ACHN (cell line): ENCODE data around the gene FOLR2.
A peak's percentile ranks its signal among the peaks of the same experiment; 100 is the strongest.

Source experiments
- DNase-seq: peaks from one replicate; pipeline ENCODE4 v3.0.0-alpha.2; 2015
- in situ Hi-C: cut with HindIII; loops from 2 replicates; pipeline ENCODE4 v1.10.0; 2017; ENCODE audit warnings: low sequenced_read_pairs, low pct_ligation_motif_present, low pct_unique_long_range_greater_than_20kb

The FOLR2 gene

GRCh38 chr11:72237112-72237931 is 20.7 kb downstream of the FOLR2 start:
- DNase-seq, result no peak
- in situ Hi-C loops, result no loop called here

GRCh38 chr11:72238040-72238450 is 21.5 kb downstream of the FOLR2 start:
- in situ Hi-C loops, result no loop called here
- peak; percentile 71 for DNase-seq

- in situ Hi-C loops, result no loop called here
- no peak for DNase-seq
Measured at GRCh38 chr11:72238492-72239312, 22.1 kb downstream of the FOLR2 start.

GRCh38 chr11:72239313-72239848 is 22.8 kb downstream of the FOLR2 start:
- in situ Hi-C loops, result no loop called here
- peak; percentile 33 for DNase-seq

GRCh38 chr11:72239849-72240460 is 23.4 kb downstream of the FOLR2 start:
- DNase-seq, result peak; percentile 20
- in situ Hi-C loops, result no loop called here

GRCh38 chr11:72240461-72241290 is 24.1 kb downstream of the FOLR2 start:
- no peak for DNase-seq
- in situ Hi-C loops, result no loop called here

GRCh38 chr11:72241291-72241781 is 24.7 kb downstream of the FOLR2 start:
- no peak for DNase-seq
- in situ Hi-C loops, result no loop called here

GRCh38 chr11:72242141-72242540 is 25.5 kb downstream of the FOLR2 start:
- in situ Hi-C loops, result no loop called here
- DNase-seq, result no peak

GRCh38 chr11:72243173-72244059 is 26.8 kb downstream of the FOLR2 start:
- in situ Hi-C loops, result no loop called here
- DNase-seq, result no peak

- DNase-seq, result no peak
- in situ Hi-C loops, result no loop called here
Measured at GRCh38 chr11:72244060-72244360, 27.4 kb downstream of the FOLR2 start, which contains the start of gene PHOX2A. Gene PHOX2A, minus strand, starts transcription at chr11:72244176. Its CDS starts 172 bp downstream, at chr11:72244004.

GRCh38 chr11:72244361-72245262 is 28.0 kb downstream of the FOLR2 start:
- in situ Hi-C loops, result no loop called here
- DNase-seq, result no peak

- in situ Hi-C loops, result no loop called here
- DNase-seq, result no peak
Measured at GRCh38 chr11:72245263-72245816, 28.7 kb downstream of the FOLR2 start.

- in situ Hi-C loops, result no loop called here
- DNase-seq, result no peak
Measured at GRCh38 chr11:72247584-72247983, 31.0 kb downstream of the FOLR2 start.

GRCh38 chr11:72249961-72250360 is 33.4 kb downstream of the FOLR2 start:
- in situ Hi-C loops, result no loop called here
- no peak for DNase-seq

GRCh38 chr11:72250661-72251464 is 34.3 kb downstream of the FOLR2 start:
- in situ Hi-C loops, result no loop called here
- DNase-seq, result no peak
